HG03060 (cell line): ENCODE measurements around the gene ZNF598.
"Not testable (repeated sequence)": the region's sequence is repeated elsewhere in the genome, so short reads cannot be mapped to it uniquely, and the experiment has no call there.

Experiments
- ATAC-seq: cut with Tn5 transposase; IDR thresholded peaks from one replicate; pipeline ENCODE4 v1.9.1; 2021; ENCODE audit warnings: low read depth, moderate number of reproducible peaks; ENCODE audit not compliant: unreplicated experiment

The ZNF598 gene

DNA sequence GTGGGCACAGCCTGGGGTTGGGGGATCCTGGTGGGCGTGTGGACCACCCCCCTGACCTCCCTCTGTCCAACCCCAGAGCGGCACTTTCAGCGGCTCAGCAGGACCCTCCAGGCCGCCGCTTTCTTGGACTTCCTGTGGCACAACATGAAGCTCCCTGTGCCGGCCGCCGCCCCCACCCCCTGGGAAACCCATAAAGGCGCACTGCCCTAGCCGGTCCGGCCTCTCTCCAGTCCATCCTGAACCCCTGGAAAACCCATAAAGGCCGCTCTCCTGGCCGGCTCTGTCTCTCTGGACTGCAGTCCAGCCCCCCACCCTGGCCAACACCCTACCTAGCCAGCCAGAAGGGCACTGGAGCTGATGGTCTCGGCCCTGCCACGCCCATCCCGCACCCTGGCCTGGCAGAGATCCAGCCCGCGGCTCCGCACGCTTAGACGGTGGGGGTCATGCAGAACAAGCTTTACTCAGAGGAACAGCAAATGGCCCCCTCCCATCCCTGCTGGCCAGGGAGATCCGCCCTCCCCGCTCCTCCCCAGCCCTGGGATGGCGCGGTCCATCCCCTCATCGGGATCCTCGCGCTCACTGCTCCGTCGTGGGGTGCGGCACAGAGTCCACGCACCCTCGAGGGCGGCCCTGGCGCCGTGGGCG lies 31.0 kb downstream of the ZNF598 start:
- ATAC-seq = no peak

DNA sequence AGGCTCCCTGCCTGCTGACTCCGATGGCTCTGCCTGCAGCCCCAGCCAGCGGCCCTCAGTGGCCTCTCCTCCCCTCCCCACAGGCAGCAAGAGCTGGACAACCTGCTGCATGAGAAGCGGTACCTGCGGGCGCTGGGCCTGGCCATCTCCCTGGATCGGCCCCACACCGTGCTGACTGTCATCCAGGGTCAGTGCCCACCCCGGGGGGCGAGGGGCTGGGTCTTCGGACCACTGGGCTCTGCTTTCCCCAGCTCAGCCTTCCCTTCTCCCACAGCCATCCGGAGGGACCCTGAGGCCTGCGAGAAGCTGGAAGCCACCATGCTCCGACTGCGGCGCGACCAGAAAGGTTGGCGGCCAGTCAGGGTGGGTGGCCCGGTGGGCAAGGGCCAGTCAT lies 31.7 kb downstream of the ZNF598 start:
- ATAC-seq = no peak

DNA sequence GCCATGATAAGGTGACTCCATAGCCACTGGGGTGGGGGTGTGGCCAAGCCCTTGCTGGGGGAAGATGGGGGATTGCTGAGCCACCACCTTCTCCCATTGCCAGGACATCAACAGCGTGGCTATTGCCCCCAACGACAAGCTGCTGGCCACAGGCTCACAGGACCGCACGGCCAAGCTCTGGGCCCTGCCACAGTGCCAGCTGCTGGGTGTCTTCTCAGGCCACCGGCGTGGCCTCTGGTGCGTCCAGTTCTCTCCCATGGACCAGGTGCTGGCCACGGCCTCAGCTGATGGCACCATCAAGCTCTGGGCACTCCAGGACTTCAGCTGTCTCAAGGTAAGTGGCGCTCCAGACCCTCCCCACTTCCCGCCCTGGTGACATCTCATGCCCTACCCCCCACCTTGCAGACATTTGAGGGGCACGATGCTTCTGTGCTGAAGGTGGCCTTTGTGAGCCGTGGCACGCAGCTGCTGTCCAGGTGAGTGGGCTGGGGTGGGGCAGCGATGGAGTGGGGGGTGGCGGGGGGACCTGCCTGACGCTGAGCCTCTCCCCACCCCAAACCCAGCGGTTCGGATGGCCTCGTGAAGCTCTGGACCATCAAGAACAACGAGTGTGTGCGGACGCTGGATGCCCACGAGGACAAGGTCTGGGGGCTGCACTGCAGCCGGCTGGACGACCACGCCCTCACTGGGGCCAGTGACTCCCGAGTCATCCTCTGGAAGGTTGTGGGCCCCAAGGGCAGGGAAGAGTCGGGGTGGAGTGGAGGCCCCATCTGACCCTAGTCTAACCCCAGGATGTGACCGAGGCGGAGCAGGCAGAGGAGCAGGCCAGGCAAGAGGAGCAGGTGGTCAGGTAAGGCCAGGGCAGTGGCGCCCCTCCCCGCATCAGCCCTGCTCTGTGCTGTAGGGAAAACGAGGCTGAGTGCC lies 32.4 kb downstream of the ZNF598 start:
- ATAC-seq = no peak

DNA sequence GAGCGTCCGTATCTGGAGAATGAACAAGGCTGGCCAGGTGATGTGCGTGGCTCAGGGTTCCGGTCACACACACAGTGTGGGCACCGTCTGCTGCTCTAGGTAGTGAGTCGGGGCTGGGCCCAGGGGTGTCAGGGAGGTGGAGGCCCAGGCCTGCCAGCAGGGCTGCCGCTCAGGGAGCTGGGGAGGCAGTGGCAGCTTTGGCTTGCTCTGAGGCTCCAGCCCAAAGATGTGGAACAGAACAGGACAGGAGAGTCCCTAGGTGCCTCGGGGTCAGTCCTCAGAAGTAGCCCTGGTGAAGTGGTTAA lies 33.5 kb downstream of the ZNF598 start:
- ATAC-seq = no peak

- ATAC-seq = no peak
Measured at GRCh38 chr16:1975432-1976215, 34.0 kb downstream of the ZNF598 start.

DNA sequence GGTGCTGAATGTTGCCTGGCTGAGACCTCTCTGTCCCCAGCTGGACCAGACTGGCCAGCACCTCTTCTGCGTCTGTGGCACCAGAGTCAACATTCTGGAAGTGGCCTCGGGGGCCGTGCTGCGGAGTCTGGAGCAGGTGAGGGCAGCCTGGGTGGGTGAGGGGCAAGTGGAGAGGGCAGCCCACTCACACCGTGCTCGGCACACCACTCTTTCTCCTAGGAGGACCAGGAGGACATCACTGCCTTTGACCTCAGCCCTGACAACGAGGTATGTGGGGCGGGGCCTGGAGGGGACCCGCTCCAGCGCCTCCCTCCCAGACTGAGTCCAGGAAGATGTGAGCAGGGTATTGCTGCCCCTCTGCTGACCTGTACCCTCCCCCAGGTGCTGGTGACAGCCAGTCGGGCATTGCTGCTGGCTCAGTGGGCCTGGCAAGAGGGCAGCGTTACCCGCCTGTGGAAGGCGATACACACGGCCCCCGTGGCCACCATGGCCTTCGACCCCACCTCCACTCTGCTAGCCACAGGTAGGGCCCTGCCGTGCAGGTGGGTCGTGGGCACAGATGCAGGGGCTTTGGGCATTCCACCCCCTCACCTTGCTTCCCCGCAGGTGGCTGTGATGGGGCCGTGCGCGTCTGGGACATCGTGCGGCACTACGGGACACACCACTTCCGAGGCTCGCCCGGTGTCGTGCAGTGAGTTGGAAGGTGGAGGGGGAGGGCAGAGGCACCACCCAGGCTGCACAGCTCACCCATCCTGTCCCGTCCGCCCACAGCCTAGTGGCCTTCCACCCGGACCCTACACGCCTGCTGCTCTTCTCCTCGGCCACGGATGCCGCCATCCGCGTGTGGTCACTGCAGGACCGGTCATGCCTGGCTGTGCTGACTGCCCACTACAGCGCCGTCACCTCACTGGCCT lies 35.2 kb downstream of the ZNF598 start:
- no peak for ATAC-seq

DNA sequence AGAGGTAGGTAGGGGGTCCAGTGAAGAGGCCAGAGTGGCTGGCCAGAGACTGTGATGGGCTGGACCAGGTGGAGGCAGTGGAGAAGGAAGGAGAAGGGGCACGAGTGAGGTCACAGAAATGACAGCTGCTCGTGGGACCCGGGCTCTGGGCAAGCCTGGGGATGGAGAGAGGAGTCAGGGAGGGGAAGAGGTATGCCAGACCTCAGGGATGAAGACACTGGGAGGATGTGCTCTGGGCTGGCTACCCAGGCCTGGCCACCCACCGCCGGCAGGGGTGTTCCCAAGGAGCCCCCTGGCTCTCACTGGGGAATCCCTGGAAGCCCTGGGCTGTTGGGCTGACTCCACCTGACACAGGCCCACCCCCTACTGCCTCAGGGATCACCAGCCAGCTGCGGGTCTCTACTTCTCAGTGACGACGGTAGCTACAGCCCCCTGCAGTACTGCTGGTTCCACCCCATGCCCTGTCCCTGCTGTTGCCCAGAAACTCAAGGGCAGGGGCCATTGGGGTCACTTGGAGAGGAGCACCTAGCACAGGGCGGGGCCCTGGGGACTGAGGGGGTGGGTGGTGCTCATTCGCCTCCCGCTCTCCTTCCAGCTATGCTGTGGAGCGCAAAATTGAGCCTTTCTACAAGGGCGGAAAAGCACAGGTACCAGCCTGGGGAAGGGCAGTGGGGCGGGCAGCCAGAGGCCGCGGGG lies 36.0 kb downstream of the ZNF598 start:
- ATAC-seq = no peak

DNA sequence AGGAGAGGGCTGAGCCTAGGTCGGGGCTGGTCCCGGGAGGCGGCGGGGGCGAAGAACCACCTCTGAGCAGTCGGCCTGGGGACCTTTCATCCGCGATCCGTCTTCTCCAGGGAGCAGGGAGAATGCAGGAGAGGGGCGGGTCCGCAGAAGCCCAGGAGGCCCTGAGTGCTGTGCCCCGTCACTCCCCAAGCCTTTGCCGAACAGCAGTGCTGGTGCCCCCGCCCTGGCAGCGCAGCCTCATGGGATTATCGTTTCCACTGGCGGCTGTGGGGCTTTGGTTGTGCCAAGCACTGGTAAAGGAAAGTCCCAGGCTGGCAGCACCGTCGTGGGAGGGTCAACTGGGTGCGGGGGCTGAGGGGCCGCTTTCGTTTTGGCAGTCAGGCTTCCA lies 37.1 kb downstream of the ZNF598 start:
- ATAC-seq = no peak

- peak; percentile 60 for ATAC-seq
Measured at GRCh38 chr16:1971796-1972489, 37.7 kb downstream of the ZNF598 start, which contains the start of gene TBL3. TSS of gene TBL3 (plus strand) at chr16:1972053. CDS start at chr16:1972165, 112 bp downstream.

GRCh38 chr16:1968146-1968953 lies 41.3 kb downstream of the ZNF598 start:
- ATAC-seq = no peak

DNA sequence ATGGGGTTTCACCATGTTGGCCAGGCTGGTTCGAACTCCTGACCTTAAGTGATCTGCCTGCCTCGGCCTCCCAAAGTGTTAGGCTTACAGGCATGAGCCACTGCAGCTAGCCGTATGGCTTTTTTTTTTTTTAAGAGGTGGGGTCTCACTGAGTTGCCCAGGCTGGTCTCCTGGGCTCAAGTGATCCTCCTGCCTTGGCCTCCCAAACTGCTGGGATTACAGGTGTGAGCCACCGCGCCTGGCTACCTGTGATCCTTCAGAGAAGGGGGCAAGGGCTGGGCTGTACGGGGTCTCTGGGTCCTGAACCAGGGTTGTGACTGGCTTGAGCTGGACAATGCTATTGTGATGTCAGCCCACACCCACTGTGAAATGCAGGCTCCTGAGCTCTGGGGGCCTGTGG lies 43.2 kb downstream of the ZNF598 start, which contains the start of gene RNF151:
Gene RNF151, plus strand, starts transcription at position 397 of the 400 bp plus-strand sequence. CDS start 26 bp downstream, outside the sequence.
- ATAC-seq = no peak

- no peak for ATAC-seq
Measured at GRCh38 chr16:1965396-1966001, 44.1 kb downstream of the ZNF598 start.

GRCh38 chr16:1964506-1965395 lies 44.9 kb downstream of the ZNF598 start, which contains the start of gene RPS2:
TSS of gene RPS2 (minus strand) at chr16:1964826. CDS start at chr16:1964625, 201 bp downstream.
- peak; percentile 69 for ATAC-seq

DNA sequence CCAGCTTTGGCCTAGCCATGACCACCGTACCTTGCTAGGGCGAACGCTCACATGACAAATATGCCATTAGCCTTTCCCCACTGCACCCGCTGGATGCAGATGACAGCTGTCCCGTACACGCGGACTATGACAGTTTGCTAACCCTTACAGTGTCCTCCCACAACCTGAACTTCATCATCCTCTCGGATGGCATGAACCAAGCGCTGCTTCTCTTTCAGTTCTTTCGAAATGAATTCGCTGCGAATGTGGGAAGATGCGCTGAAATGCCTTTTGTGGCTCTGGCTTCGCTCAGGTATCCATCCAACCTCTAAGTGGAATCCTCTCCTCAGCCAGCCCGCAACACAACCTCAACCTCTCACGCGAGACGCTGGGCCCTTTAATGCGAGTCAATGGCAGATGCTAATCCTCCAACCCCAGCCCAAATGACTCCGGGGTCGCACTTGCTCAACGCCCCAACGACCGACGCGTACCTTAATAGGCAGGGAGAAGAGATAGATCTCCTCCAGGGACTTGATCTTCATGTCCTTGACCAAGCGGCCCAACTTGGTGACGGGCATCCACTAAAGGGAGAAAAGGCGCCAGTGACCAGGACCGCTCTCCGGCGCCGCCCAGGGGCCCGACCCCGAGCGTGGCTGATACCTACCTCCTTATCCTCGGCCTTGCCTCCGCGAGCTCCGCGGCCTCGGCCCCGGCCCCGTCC lies 45.7 kb downstream of the ZNF598 start:
- ATAC-seq = peak; percentile 2

GRCh38 chr16:1962161-1963153 lies 47.2 kb downstream of the ZNF598 start:
- not testable (repeated sequence) for ATAC-seq
